ENCODE measurements around the gene ZNF714. TPM values are rescaled to one million over a fixed set of nuclear protein-coding genes. Genes with fewer than 3 reads are reported as not detected.

ZNF714 gene
- total RNA-seq, 1 experiment from 2014 or later = 20.0 TPM

DNA sequence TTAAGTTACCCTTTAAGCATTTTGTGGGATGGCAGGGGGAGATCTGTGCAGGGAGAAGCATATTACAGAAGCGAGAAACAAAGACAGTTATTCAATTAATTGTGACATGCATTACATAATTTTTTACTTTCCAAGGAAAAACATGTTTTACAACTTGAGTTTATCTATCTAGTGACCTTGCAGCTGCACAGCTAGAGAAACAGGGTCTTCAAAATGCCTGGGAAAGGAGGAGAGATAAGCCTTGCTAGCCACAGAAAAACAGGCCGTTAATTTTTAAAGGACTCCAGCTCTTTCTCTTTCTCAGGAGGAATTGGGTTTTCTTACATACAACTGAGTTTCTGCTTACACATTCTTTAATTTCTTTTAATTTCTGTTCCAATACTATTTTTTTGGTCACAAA, 45.0 kb downstream of the ZNF714 start:
- Histone ChIP-seq H3K27ac (ENCODE audit: low read depth, low read length) (no peak overlapping the region), H3K9ac (ENCODE audit: low read length) (no peak overlapping the region), H2AFZ (ENCODE audit: low read depth, low read length, poor library complexity, severe bottlenecking) (no peak overlapping the region), H3K9me2 (ENCODE audit: insufficient read depth) (no peaks in the 10 kb centered on the region), H3K36me3 (ENCODE audit: control insufficient read depth in 1 of 2, insufficient read depth in 2 of 2, low read length in 2 of 2) (no peaks in the 10 kb centered on the region), H3K79me2 (ENCODE audit: insufficient read depth, low read length) (no peaks in the 10 kb centered on the region), H3K4me3 (replicated peaks in 1 of 2; ENCODE audit: low read depth in 1 of 2, low read length in 2 of 2) (no peak overlapping the region), H3K4me1 (ENCODE audit: control insufficient read depth in 1 of 2, insufficient read depth in 2 of 2, low read length in 2 of 2) (no peaks in the 10 kb centered on the region), H3K4me2 (ENCODE audit: low read length) (no peak overlapping the region), H4K20me1 (ENCODE audit: insufficient read depth) (no peaks in the 10 kb centered on the region), H3K9me3 (ENCODE audit: control insufficient read depth in 1 of 2, insufficient read depth in 1 of 2, low read depth in 1 of 2, low read length in 2 of 2) (no peaks in the 10 kb centered on the region), H3K27me3 (ENCODE audit: insufficient read depth, low read length) (no peaks in the 10 kb centered on the region)
- no TSS peak for BruUV-seq (replicated peaks)
- ChIA-PET RAD21 (ENCODE audit: low non-redundant PET in 1 of 2, low total read pairs in 2 of 2, uncharacterized antibody in 2 of 2, unreplicated experiment in 2 of 2) (no interaction called here), CTCF (no interaction called here), POLR2A (no interaction called here)
- no peak for ATAC-seq
- intact Hi-C loops (cut with micrococcal nuclease) = no loop called here
- no peak for DNase-seq (ENCODE audit: low read depth, low spot score)
- TF ChIP-seq, protein P1, sequence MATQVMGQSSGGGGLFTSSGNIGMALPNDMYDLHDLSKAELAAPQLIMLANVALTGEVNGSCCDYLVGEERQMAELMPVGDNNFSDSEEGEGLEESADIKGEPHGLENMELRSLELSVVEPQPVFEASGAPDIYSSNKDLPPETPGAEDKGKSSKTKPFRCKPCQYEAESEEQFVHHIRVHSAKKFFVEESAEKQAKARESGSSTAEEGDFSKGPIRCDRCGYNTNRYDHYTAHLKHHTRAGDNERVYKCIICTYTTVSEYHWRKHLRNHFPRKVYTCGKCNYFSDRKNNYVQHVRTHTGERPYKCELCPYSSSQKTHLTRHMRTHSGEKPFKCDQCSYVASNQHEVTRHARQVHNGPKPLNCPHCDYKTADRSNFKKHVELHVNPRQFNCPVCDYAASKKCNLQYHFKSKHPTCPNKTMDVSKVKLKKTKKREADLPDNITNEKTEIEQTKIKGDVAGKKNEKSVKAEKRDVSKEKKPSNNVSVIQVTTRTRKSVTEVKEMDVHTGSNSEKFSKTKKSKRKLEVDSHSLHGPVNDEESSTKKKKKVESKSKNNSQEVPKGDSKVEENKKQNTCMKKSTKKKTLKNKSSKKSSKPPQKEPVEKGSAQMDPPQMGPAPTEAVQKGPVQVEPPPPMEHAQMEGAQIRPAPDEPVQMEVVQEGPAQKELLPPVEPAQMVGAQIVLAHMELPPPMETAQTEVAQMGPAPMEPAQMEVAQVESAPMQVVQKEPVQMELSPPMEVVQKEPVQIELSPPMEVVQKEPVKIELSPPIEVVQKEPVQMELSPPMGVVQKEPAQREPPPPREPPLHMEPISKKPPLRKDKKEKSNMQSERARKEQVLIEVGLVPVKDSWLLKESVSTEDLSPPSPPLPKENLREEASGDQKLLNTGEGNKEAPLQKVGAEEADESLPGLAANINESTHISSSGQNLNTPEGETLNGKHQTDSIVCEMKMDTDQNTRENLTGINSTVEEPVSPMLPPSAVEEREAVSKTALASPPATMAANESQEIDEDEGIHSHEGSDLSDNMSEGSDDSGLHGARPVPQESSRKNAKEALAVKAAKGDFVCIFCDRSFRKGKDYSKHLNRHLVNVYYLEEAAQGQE (IDR thresholded peaks at IDR 0.05; ENCODE audit: low read depth) = no peak
- TF ChIP-seq ELF1 (IDR thresholded peaks at IDR 0.05; ENCODE audit: borderline replicate concordance, low read depth) (no peak), CBX3 (IDR thresholded peaks at IDR 0.05; ENCODE audit: low read depth) (no peak), SP1 (IDR thresholded peaks at IDR 0.05; ENCODE audit: low read depth) (no peak), YY1 (IDR thresholded peaks at IDR 0.05; ENCODE audit: extremely low read depth, insufficient replicate concordance, low read depth, low read length) (no peak), SIN3A (IDR thresholded peaks at IDR 0.05; ENCODE audit: low read depth) (no peak), CEBPB (IDR thresholded peaks at IDR 0.05; ENCODE audit: low read depth) (no peak), SRF (IDR thresholded peaks at IDR 0.05; ENCODE audit: low read depth) (no peak), TCF7L2 (IDR thresholded peaks at IDR 0.05; ENCODE audit: borderline replicate concordance, extremely low read depth, insufficient read depth, insufficient read length) (no peak), EZH2 (IDR thresholded peaks at IDR 0.05) (no peak)
- TF ChIP-seq, protein P2, sequence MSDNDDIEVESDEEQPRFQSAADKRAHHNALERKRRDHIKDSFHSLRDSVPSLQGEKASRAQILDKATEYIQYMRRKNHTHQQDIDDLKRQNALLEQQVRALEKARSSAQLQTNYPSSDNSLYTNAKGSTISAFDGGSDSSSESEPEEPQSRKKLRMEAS (IDR thresholded peaks at IDR 0.05) = no peak

Data from HCT116 (cell line).